Karpas-422 (cell line): ENCODE results near the gene GABRB1. TPM values are rescaled to one million over a fixed set of nuclear protein-coding genes. Genes with fewer than 3 reads are reported as not detected.
A peak's percentile ranks its signal among the peaks of the same experiment; 100 is the strongest.

Experiments used
- DNase-seq: peaks from one replicate; pipeline ENCODE4 v3.0.0-alpha.2; 2015
- H2AFZ ChIP-seq: fragments of 200-600 bp; sonication (generic); 2 replicates; pipeline ENCODE4 v1.6.1; 2014; ENCODE audit warnings: antibody characterized with exemption, low read length, mixed read lengths
- H3K27ac ChIP-seq: fragments of 200-600 bp; sonication (generic); 2 replicates; pipeline ENCODE4 v1.5.1; 2014; ENCODE audit warnings: mild to moderate bottlenecking, low read length, moderate library complexity
- H3K27me3 ChIP-seq: fragments of 200-600 bp; sonication (generic); 2 replicates; pipeline ENCODE4 v1.6.1; 2014; ENCODE audit warnings: low read length, mixed read lengths
- H3K36me3 ChIP-seq: fragments of 200-600 bp; sonication (generic); 2 replicates; pipeline ENCODE4 v1.6.1; 2014; ENCODE audit warnings: low read length, mixed read lengths; ENCODE audit not compliant: insufficient read depth
- H3K4me1 ChIP-seq: fragments of 200-600 bp; sonication (generic); 2 replicates; pipeline ENCODE4 v1.6.1; 2014; ENCODE audit warnings: mild to moderate bottlenecking, low read length, mixed read lengths
- H3K4me2 ChIP-seq: fragments of 200-600 bp; sonication (generic); 2 replicates; pipeline ENCODE4 v1.6.1; 2014; ENCODE audit warnings: low read length, low read depth, mild to moderate bottlenecking; ENCODE audit not compliant: poor library complexity, severe bottlenecking
- H3K4me3 ChIP-seq: fragments of 200-600 bp; sonication (generic); 2 replicates; pipeline ENCODE4 v1.5.1; 2014; ENCODE audit warnings: mild to moderate bottlenecking, antibody characterized with exemption, low read length, mixed read lengths
- H3K79me2 ChIP-seq: fragments of 200-600 bp; sonication (generic); 2 replicates; pipeline ENCODE4 v1.6.1; 2014; ENCODE audit warnings: mild to moderate bottlenecking, low read length, mixed read lengths
- H3K9ac ChIP-seq: fragments of 200-600 bp; sonication (generic); 2 replicates; pipeline ENCODE4 v1.6.0; 2014; ENCODE audit warnings: low read length
- H3K9me2 ChIP-seq: fragments of 200-600 bp; sonication (generic), shearing (Covaris generic); replicated peaks from 2 replicates; pipeline ENCODE4 v1.6.0; 2014; ENCODE audit warnings: mild to moderate bottlenecking, low read length, moderate library complexity; ENCODE audit not compliant: insufficient read depth
- H3K9me3 ChIP-seq: fragments of 300-700, 200-600 bp; sonication (generic); 2 replicates; pipeline ENCODE4 v1.6.1; 2014; ENCODE audit warnings: low read length, mixed read lengths
- H4K20me1 ChIP-seq: fragments of 200-600 bp; sonication (generic); 2 replicates; pipeline ENCODE4 v1.6.1; 2014; ENCODE audit warnings: mild to moderate bottlenecking, antibody characterized with exemption, low read length, low read depth; ENCODE audit not compliant: insufficient read depth
- total RNA-seq: library from RNA; depleted of rRNA; stranded (reverse); fragments of >200 nt; shearing (Covaris generic); gene quantifications from 2 replicates; pipeline ENCODE4 v1.2.3, GENCODE V29; 2014; ENCODE audit warnings: low replicate concordance

Gene GABRB1
- total RNA-seq, 1 experiment from 2014 or later: not detected

DNA sequence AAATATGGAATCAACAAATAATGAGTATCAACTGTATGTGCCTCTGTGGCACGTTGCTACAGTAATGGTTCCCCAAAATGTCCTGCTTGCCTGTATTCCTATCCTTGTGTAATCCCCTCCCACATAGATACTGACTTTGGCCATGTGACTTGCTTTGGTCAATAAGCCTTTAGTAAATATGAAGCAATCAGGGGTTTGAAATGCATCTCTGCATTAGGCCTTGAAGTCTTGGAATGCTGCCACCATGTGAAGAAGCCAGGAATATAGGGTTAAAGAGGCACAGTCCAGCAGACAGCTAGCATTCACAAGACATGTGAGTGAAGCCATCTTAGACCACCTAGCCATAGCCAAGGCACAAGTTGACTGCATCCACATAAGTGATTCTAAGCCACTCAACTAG lies 190.9 kb downstream of the GABRB1 start:
- no peaks in the 10 kb centered on the region for H3K79me2 ChIP-seq
- no peaks in the 10 kb centered on the region for H4K20me1 ChIP-seq
- no peak overlapping the region for H3K4me3 ChIP-seq
- H2AFZ ChIP-seq: no peak overlapping the region
- H3K9me3 ChIP-seq: no peaks in the 10 kb centered on the region
- DNase-seq: no peak
- no peak overlapping the region for H3K4me2 ChIP-seq
- H3K36me3 ChIP-seq: no peaks in the 10 kb centered on the region
- no peaks in the 10 kb centered on the region for H3K27me3 ChIP-seq
- H3K27ac ChIP-seq: no peak overlapping the region
- no peaks in the 10 kb centered on the region for H3K9me2 ChIP-seq
- H3K9ac ChIP-seq: no peak overlapping the region
- H3K4me1 ChIP-seq: no peaks in the 10 kb centered on the region

DNA sequence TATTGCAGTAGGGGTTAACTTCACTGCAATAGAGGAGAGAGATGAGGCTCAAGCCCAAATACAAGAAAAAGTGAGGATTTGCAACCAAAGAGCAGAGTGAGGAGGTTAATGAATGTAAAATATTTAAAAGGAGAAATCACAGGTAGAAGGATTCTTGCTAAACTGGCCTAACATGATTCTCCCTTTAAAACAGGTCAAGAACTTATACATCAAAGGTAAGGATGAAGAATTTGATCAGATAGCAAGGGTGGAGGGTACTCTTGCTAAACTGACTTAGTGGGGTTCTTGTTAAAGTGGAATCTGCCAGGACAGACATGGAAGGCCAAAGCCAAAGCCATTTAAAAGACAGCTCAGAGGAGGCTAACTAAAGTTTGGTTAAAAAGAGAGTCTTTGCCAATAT lies 193.0 kb downstream of the GABRB1 start:
- H4K20me1 ChIP-seq: no peaks in the 10 kb centered on the region
- H3K9me2 ChIP-seq: no peaks in the 10 kb centered on the region
- H3K4me2 ChIP-seq: no peak overlapping the region
- H3K4me1 ChIP-seq: no peaks in the 10 kb centered on the region
- H3K9ac ChIP-seq: no peak overlapping the region
- no peaks in the 10 kb centered on the region for H3K9me3 ChIP-seq
- H2AFZ ChIP-seq: no peak overlapping the region
- H3K27me3 ChIP-seq: no peaks in the 10 kb centered on the region
- no peak overlapping the region for H3K4me3 ChIP-seq
- H3K79me2 ChIP-seq: no peaks in the 10 kb centered on the region
- peak; percentile 31 for DNase-seq
- H3K36me3 ChIP-seq: no peaks in the 10 kb centered on the region
- no peak overlapping the region for H3K27ac ChIP-seq

DNA sequence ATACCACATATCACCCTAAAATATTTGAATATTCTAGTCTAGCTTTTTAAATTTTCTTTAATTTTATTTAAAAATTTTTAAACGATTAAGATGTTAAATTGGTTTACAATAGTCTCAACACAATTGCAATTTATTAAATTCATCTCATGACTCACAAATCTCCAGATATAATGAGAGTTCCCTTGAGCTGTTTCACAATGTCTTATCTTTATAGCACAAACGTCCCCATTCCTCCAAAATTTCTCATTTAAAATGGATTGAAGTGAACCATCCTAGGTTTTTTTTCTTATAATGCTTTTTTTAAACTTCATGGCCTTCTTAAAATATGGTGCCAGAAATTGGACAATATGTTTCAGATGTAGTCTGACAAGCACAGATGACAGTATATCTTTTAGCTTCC lies 204.4 kb downstream of the GABRB1 start:
- no peak overlapping the region for H3K4me3 ChIP-seq
- no peaks in the 10 kb centered on the region for H3K4me1 ChIP-seq
- no peaks in the 10 kb centered on the region for H3K79me2 ChIP-seq
- no peak overlapping the region for H3K9ac ChIP-seq
- no peak for DNase-seq
- H3K27ac ChIP-seq: no peak overlapping the region
- no peaks in the 10 kb centered on the region for H3K9me2 ChIP-seq
- no peaks in the 10 kb centered on the region for H4K20me1 ChIP-seq
- no peaks in the 10 kb centered on the region for H3K36me3 ChIP-seq
- no peak overlapping the region for H2AFZ ChIP-seq
- no peak overlapping the region for H3K4me2 ChIP-seq
- H3K27me3 ChIP-seq: no peaks in the 10 kb centered on the region
- no peaks in the 10 kb centered on the region for H3K9me3 ChIP-seq

DNA sequence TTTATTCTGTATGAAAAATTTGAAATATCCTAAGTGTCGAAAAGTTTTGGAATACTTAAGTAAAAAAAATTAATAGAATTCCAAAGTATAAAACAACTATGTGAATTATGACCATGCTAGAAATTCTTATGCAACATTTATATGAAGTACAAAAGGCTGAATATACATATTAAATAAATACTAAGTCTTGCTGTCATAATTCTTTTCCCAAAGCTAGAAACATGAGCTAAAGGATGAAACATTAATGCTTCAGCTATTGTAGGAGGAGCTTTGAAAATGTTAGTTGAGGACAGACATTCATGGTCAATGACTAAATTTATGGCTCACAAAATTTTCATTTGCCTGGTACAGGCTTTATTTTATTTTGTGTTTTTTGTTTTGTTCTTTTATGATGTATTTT lies 207.3 kb downstream of the GABRB1 start:
- H3K27ac ChIP-seq: no peak overlapping the region
- no peaks in the 10 kb centered on the region for H3K4me1 ChIP-seq
- H3K4me3 ChIP-seq: no peak overlapping the region
- H3K4me2 ChIP-seq: no peak overlapping the region
- no peak for DNase-seq
- H3K36me3 ChIP-seq: no peaks in the 10 kb centered on the region
- no peaks in the 10 kb centered on the region for H3K9me2 ChIP-seq
- H2AFZ ChIP-seq: no peak overlapping the region
- no peaks in the 10 kb centered on the region for H4K20me1 ChIP-seq
- no peaks in the 10 kb centered on the region for H3K9me3 ChIP-seq
- H3K27me3 ChIP-seq: no peaks in the 10 kb centered on the region
- H3K79me2 ChIP-seq: no peaks in the 10 kb centered on the region
- no peak overlapping the region for H3K9ac ChIP-seq

DNA sequence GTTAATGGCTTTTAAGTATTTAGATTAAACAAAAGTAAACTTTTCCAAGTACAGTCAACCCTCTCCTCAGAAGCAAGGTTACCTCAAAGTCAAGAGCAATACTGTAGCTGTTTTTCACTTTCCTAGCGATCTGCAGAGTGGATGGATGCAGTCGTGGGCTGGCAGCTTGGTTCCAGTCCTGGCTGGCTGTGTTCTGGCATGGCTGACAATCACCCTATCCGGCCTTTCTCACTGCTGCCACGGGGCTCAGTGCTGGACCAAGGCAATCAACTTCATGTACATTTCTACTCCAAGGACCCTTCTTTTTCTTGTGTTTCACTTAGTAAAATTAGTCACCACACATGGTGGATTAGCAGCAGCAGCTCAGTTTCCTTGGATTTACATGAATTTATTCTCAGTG lies 208.3 kb downstream of the GABRB1 start:
- Histone ChIP-seq H3K9ac (no peak overlapping the region), H3K4me2 (no peak overlapping the region), H3K27me3 (no peaks in the 10 kb centered on the region), H3K36me3 (no peaks in the 10 kb centered on the region), H3K4me3 (no peak overlapping the region), H3K9me3 (no peaks in the 10 kb centered on the region), H3K79me2 (no peaks in the 10 kb centered on the region), H3K9me2 (no peaks in the 10 kb centered on the region), H2AFZ (no peak overlapping the region), H4K20me1 (no peaks in the 10 kb centered on the region), H3K27ac (no peak overlapping the region), H3K4me1 (no peaks in the 10 kb centered on the region)
- no peak for DNase-seq

DNA sequence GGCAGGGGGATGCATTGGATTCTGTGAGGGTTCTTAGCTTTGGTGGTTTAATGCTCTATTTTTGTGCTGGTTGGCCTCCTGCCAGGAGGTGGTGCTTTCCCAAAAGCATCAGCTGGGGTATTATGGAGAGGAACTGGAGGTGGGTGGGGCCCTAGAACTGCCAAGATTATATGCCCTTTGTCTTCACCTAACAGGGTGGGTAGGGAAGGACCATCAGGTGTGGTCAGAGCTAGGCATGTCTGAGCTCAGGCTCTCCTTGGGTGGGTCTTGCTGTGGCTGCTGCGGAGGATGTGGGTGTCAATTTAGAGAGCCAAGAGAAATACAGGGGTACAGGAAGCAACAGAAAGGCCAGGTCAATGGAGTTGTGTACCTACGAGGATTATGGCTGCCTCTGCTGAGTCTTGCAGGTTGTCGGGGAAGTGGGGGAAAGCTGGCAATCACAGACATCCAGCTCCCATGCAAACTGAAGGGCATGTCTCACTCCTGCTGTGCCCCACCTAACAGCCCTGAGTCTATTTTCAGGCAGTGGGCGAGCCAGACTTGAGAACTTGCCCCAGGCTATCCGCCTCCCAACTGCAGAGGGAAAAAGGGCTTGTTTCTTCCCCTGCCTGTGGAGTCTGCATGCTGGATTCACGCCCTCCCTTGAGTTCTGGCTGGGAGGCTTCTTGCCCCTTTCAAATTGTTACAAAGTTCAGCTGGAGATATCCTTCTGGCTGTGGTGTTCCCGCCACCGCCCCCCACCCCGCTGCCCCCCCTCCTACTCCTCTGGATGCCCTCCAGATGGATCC lies 220.2 kb downstream of the GABRB1 start:
- no peaks in the 10 kb centered on the region for H3K27me3 ChIP-seq
- H4K20me1 ChIP-seq: no peaks in the 10 kb centered on the region
- no peak overlapping the region for H3K9ac ChIP-seq
- H3K9me3 ChIP-seq: no peaks in the 10 kb centered on the region
- H3K36me3 ChIP-seq: no peaks in the 10 kb centered on the region
- no peak for DNase-seq
- H3K4me1 ChIP-seq: no peaks in the 10 kb centered on the region
- H3K4me2 ChIP-seq: no peak overlapping the region
- H3K27ac ChIP-seq: no peak overlapping the region
- H3K9me2 ChIP-seq: no peaks in the 10 kb centered on the region
- no peak overlapping the region for H3K4me3 ChIP-seq
- no peak overlapping the region for H2AFZ ChIP-seq
- H3K79me2 ChIP-seq: no peaks in the 10 kb centered on the region

DNA sequence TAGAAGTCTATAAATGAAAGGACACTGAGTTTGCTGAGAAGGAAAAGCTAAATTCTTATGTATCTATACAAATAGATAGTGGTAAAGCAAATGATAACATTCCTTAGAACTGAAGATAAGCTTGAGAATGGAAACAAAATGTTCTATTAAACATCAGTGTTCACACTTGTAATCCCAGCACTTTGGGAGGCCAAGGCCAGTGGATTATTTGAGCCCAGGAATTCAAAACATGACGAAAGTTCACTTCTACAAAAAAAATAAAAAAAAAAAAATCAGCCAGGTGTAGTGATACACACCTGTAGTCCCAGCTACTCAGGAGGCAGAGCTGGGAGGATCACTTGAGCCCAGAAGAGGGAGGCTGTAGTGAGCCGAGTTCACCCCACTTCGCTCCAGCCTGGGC lies 232.4 kb downstream of the GABRB1 start:
- Histone ChIP-seq H4K20me1 (no peaks in the 10 kb centered on the region), H3K27me3 (no peaks in the 10 kb centered on the region), H3K79me2 (no peaks in the 10 kb centered on the region), H3K4me2 (no peak overlapping the region), H2AFZ (no peak overlapping the region), H3K9ac (no peak overlapping the region), H3K4me3 (no peak overlapping the region), H3K4me1 (no peaks in the 10 kb centered on the region), H3K9me2 (no peaks in the 10 kb centered on the region), H3K36me3 (no peaks in the 10 kb centered on the region), H3K27ac (no peak overlapping the region), H3K9me3 (no peaks in the 10 kb centered on the region)
- no peak for DNase-seq

DNA sequence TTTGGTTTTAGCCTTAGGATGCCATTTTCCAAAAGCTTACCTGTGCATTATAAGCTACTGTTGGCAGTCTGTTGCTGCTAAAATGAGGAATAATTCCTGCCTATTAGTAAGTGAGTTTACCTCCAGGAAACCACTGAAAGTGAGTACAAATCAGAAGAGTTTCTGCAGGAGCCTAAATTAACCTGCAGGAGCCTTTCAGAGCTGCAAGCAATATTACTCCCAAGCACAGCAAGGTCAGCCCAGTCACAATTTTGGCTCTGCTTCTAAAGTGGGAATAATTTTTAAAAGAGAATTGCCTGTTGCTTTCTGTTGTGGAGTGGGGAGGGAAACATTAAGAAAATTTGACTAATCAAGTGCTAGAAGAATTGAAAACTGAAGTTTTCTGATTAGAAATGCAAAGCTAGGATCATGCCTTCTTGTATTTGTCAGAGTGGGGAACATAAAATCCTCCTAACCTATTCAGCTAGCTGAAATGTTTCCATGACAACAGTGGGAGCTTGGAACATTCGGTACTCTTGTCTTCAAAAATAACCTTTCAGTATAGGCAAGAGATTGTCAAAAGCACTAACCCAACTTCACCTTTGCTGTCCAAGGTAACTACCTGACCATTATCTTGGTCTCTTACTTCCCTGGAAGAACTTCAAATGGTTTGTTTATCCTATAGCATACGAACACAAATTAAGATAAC lies 239.0 kb downstream of the GABRB1 start:
- Histone ChIP-seq H3K27me3 (no peaks in the 10 kb centered on the region), H3K4me3 (no peak overlapping the region), H3K36me3 (no peaks in the 10 kb centered on the region), H3K27ac (no peak overlapping the region), H3K4me1 (no peaks in the 10 kb centered on the region), H3K79me2 (no peaks in the 10 kb centered on the region), H3K9me2 (no peaks in the 10 kb centered on the region), H3K9ac (no peak overlapping the region), H4K20me1 (no peaks in the 10 kb centered on the region), H3K4me2 (no peak overlapping the region), H2AFZ (no peak overlapping the region), H3K9me3 (no peaks in the 10 kb centered on the region)
- DNase-seq: no peak
